ENCODE data around the gene ELL.

GRCh38 chr19:18502638-18503294 is 19.1 kb downstream of the ELL start:
- TF ChIP-seq POLR2A (IDR thresholded peaks at IDR 0.05) (no peak), CTCF (IDR thresholded peaks at IDR 0.05) (no peak), EP300 (IDR thresholded peaks at IDR 0.05) (no peak), POLR2AphosphoS5 (IDR thresholded peaks at IDR 0.05) (peak in 2 of 4 donors; percentile 21 to 39)

All from sigmoid colon (tissue), 4 donors.